MCF 10A (cell line): ENCODE measurements around the gene PCYT2. TPM values are rescaled to one million over a fixed set of nuclear protein-coding genes. Genes with fewer than 3 reads are reported as not detected.

Source experiments
- BruUV-seq: library from RNA; stranded (reverse); fragments of 400-500 nt; replicated peaks from 2 replicates; lab custom pipeline; 2021; lab: Mats Ljungman, UMichigan
- CTCF ChIA-PET: fragments of 300-600 bp; sonication (Branson Sonifier 250); formaldehyde crosslinking; extraction: SDS; loops from one replicate; lab custom pipeline; 2021; ENCODE audit warnings: antibody characterized with exemption, inconsistent platforms; lab: Yijun Ruan, JAX
- POLR2A ChIA-PET: fragments of 300-600, 350-650 bp; sonication (Branson Sonifier 250); formaldehyde crosslinking; extraction: SDS; loops from one replicate; lab custom pipeline; 2020; ENCODE audit warnings: antibody characterized with exemption, inconsistent platforms; lab: Yijun Ruan, JAX
- DNase-seq: peaks from one replicate; pipeline ENCODE4 v3.0.0-alpha.2; 2018; ENCODE audit not compliant: unreplicated experiment
- H3K27ac Mint-ChIP-seq: one replicate; pipeline ENCODE4 v1.8.0; 2022; ENCODE audit warnings: mild to moderate bottlenecking, low read depth, mixed read lengths; ENCODE audit not compliant: unreplicated experiment
- H3K27me3 Mint-ChIP-seq: one replicate; pipeline ENCODE4 v1.8.0; 2022; ENCODE audit warnings: mixed read lengths; ENCODE audit not compliant: insufficient read depth, unreplicated experiment
- H3K36me3 Mint-ChIP-seq: one replicate; pipeline ENCODE4 v1.8.0; 2022; ENCODE audit warnings: mild to moderate bottlenecking, moderate library complexity, mixed read lengths; ENCODE audit not compliant: insufficient read depth, unreplicated experiment
- H3K4me1 Mint-ChIP-seq: one replicate; pipeline ENCODE4 v1.8.0; 2022; ENCODE audit warnings: mixed read lengths; ENCODE audit not compliant: insufficient read depth, unreplicated experiment
- H3K4me3 Mint-ChIP-seq: one replicate; pipeline ENCODE4 v1.8.0; 2022; ENCODE audit warnings: mild to moderate bottlenecking, moderate library complexity, mixed read lengths; ENCODE audit not compliant: unreplicated experiment
- H3K9me3 Mint-ChIP-seq: one replicate; pipeline ENCODE4 v1.8.0; 2022; ENCODE audit warnings: mixed read lengths; ENCODE audit not compliant: unreplicated experiment
- CTCF ChIP-seq: fragments of 200-600 bp; IDR thresholded peaks from one replicate; pipeline ENCODE4 v1.8.0; 2022; ENCODE audit warnings: antibody characterized with exemption, mild to moderate bottlenecking; ENCODE audit not compliant: unreplicated experiment
- intact Hi-C: fragments of 100-400 bp; cut with micrococcal nuclease; formaldehyde crosslinking; loops from 2 replicates; pipeline ENCODE4 v1.14.1; 2022
- total RNA-seq: library from RNA; stranded (reverse); gene quantifications from 2 replicates; pipeline ENCODE4 v1.2.3, GENCODE V29; 2022

Gene PCYT2
- total RNA-seq, 1 experiment from 2014 or later = 26.8 TPM

- Mint-ChIP-seq H3K9me3 (no peaks in the 10 kb centered on the region), H3K36me3 (peaks cover 42% of the 10 kb centered on the region), H3K27me3 (no peaks in the 10 kb centered on the region), H3K4me1 (peaks cover 21% of the 10 kb centered on the region), H3K27ac (peak overlapping the region; percentile 81), H3K4me3 (peak overlapping the region; percentile 71)
- intact Hi-C loops = no loop called here
- BruUV-seq = no TSS peak
- TF ChIP-seq CTCF = no peak
- no peak for DNase-seq
- ChIA-PET POLR2A (interaction anchor here (0.6 to 6.3 kb wide), 10 partner anchors 10 to 371 kb away, joined by 3 to 54 read pairs (median 4); partner anchors contain the start of genes FASN and PCYT2), CTCF (interaction anchor here (1.0 to 1.3 kb wide), 3 partner anchors 9 to 98 kb away, joined by 3 to 4 read pairs (median 3); no protein-coding TSS in a partner anchor)
Measured at GRCh38 chr17:81922566-81923301, 11.5 kb upstream of the PCYT2 start.

- no TSS peak for BruUV-seq
- intact Hi-C loops = no loop called here
- Mint-ChIP-seq H3K4me3 (peak overlapping the region; percentile 28), H3K36me3 (peaks cover 42% of the 10 kb centered on the region), H3K9me3 (no peaks in the 10 kb centered on the region), H3K27me3 (no peaks in the 10 kb centered on the region), H3K27ac (no peak overlapping the region), H3K4me1 (peaks cover 25% of the 10 kb centered on the region)
- TF ChIP-seq CTCF = no peak
- DNase-seq = no peak
- CTCF ChIA-PET = interaction anchor here (1.0 to 1.3 kb wide), 2 partner anchors 9 to 99 kb away, joined by 3 to 4 read pairs; no protein-coding TSS in a partner anchor
- POLR2A ChIA-PET = interaction anchor here (0.7 to 1.6 kb wide), 2 partner anchors 56 to 220 kb away, joined by 3 to 4 read pairs; no protein-coding TSS in a partner anchor
Measured at GRCh38 chr17:81921996-81922565, 10.9 kb upstream of the PCYT2 start.

GRCh38 chr17:81921537-81921862 lies 10.3 kb upstream of the PCYT2 start:
- Mint-ChIP-seq H3K4me3 (no peak overlapping the region), H3K27ac (no peak overlapping the region), H3K9me3 (no peaks in the 10 kb centered on the region), H3K4me1 (peaks cover 30% of the 10 kb centered on the region), H3K27me3 (no peaks in the 10 kb centered on the region), H3K36me3 (peaks cover 45% of the 10 kb centered on the region)
- BruUV-seq = TSS peak; percentile 3
- TF ChIP-seq CTCF = no peak
- intact Hi-C loops = no loop called here
- DNase-seq = no peak
- ChIA-PET CTCF (no interaction called here), POLR2A (interaction anchor here (0.7 kb wide), 1 partner anchor 219 kb away, joined by 3 read pairs; no protein-coding TSS in a partner anchor)
